GM18519 (cell line): ENCODE results near the gene GCA.

Experiments
- ATAC-seq: cut with Tn5 transposase; IDR thresholded peaks from one replicate; pipeline ENCODE4 v1.9.1; 2021; ENCODE audit warnings: mild to moderate bottlenecking, moderate library complexity; ENCODE audit not compliant: unreplicated experiment, low FRiP score

The GCA gene

DNA sequence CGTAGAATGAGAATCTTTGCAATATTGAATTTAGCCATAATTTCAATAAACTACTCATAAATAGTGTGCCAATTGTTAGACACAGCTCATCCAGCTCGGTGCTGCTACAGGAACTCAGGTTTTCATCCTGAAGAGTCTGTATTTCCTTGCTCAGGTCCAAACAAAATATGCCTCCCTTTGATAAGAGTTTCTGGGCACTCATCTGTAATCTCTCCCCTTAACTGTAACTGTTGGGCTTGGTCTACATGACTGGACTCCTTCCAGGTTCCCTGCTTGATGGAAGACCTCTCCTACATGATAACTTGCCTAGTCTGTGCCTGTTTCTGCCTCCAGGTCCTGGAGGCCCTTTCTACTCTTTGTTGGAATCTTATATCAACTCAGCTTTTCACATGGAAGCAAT is 57.9 kb downstream of the GCA start:
- ATAC-seq: no peak

DNA sequence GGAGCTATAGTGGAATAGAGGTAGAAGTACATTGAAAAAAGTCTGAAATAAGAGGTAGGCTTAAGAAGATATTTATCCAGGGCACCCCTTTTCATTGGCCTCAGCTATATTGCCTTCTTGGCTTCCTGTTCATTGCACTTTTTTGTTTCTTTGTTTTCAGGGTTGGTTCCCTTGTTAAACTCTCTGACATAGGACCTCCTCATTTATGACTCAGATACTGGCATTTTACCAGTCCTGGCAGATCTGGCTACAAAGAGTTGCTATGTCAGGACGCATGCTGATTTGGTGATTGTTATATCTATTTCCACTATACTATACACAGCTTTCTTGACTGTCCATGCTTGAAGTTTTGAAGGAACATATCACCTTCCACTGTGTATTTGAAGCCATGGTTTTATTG is 60.0 kb downstream of the GCA start:
- no peak for ATAC-seq
